GM21737 (cell line): ENCODE results near the gene MAP3K5.
"Not testable (repeated sequence)": the region's sequence is repeated elsewhere in the genome, so short reads cannot be mapped to it uniquely, and the experiment has no call there.

Source experiments
- ATAC-seq: cut with Tn5 transposase; IDR thresholded peaks from one replicate; pipeline ENCODE4 v1.9.1; 2021; ENCODE audit warnings: mild to moderate bottlenecking, moderate library complexity; ENCODE audit not compliant: unreplicated experiment

Gene MAP3K5

DNA sequence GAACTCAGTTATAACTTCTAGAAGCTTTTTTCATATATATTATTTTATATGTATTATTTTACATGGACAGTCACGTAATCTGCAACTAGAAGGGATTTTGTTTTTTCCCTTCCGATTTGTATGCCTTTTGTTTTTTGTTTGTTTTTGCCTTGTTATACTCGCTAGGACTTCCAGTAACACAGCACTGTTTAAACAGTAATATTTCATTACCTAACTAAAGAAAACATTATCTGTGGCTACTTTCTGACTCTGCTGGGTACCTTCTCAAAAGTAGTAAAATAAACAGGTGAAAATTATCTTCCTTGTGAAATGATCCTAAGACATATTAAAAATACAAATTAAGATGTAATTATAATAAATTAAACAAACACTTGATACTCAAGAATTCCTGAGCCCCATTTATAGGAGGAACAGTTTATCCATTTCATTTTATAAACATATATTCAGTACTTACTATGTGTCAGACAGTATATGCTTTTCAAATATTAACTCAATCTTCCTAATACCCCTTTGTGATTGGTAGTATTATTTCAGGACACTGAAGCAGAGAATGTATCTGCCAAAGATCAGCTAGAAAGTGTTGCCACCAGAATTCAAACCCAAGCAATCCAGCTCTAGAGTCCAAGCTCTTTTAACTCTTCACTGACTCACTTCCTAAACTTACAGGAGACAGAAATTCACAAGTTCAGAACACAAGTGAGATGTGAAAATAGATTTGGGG, 65.3 kb downstream of the MAP3K5 start:
- no peak for ATAC-seq

DNA sequence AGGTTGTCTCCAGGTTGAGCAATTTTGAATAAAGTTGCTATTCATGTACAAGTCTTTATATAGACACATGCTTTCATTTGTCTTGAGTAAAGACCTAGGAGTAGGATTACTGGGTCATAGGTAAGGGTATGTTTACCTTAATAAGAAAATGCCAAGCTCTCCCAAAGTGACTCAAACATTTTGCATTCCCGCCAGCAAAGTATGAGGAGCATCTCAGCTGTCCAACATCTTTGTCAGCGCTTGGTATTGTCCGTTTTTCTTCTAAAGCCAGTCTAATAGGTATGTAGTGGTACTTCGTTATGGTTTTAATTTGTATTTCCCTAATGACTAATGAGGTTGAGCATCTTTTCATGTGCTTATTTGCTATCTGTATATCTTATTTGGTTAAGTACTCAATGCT, 67.2 kb downstream of the MAP3K5 start:
- ATAC-seq, result no peak

DNA sequence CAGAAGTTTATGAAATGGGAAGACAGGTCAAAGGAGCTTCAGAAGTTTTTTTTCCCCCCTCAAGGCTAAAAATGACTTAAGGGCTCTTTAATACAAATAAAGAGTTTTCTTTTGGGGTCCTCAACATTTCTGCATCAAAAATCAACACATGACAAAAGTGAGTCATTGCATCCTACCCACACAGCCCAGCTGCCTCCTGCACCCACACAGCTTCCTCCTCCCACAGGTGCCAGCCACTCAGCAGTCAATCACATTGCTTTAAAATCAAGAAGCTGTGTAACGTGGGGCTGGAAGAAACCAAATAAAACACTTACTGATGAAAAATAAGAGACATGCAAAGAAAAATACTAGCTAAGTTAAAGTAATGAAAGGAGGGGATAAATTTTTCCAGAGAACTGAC, 68.5 kb downstream of the MAP3K5 start:
- ATAC-seq, result peak; percentile 37

DNA sequence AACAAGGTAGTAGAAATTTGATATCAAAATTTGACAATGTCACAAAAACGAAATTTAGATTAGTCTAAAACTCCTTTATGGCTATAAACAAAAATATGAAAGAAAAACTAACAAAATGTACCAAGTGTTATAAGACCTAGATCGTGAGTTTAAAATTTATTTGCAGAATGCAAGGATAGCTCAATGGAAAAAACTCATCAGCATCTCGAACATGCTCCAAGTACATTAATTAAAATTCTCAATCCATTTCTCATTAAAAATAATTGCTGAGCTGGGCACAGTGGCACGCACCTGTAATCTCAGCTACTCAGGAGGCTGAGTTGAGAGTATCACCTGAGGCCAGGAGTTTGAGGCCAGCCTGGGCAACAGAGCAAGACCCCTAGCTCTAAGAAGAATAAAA, 70.8 kb downstream of the MAP3K5 start:
- no peak for ATAC-seq

DNA sequence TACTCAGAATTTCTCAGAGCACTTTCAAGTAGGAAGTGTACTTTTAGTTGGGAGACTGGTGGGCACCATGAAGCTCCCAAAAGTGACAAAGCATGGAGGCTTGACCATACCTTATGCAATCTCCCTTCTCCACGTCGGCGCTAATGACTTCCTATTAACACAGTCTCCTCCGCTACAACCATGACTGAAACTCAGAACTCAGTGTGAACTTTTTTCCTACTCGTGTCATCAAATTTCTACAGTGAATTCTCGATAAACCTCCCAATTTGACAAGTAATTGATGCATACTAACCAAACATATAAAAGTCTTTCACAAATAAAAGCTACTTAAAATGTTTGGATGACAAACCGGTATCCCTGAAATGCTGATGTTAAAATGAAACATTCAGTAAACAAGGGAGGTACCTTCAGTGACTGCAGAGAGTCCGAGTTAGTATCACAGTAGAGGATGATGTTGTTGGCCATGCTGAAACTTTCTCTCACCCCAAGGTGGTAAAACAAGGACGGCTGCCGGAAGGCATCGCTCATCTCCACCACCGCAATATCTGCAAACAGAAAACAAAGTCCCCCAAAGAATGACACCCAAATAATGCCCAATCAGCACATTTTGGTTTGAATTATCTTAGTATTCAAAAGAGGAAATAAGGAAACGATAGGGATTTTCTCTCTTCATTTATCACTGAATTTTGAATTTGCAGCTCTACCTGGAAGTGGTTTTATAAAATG, 72.1 kb downstream of the MAP3K5 start:
- ATAC-seq, result peak; percentile 48

DNA sequence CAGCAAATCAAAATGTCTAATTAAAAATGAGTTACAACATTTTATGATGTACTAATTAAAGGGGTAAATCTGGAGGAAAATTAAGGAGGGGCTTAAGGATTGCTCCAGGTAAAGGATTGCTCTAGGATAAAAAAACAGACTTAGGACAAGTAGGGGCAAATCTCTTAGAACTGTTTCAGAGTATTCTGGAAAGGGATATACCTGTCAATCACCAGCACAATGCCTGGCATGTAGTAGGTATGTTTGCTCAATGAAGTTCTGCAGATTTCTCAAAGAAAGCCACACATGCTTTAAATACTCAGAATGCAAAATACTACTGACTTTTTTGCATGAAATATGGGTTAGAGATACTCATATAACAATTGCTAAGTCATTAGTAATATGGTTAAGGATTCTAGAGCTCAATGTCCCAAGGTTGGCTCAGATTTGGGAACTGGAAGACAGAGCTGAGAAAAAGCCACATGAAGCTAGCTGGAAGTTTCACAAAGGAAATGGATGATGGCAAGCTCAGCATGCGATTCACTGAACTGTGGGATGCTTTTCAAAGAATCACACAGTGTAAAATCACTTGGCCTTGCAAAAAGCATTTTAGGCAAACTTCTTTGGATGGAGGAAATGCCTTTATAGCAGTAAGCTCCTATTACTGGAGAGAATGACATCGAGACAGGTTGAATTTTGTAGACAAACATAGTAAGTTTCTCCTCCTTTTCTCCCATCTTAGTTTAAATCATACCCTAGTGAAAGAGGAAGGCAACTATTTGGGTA, 72.8 kb downstream of the MAP3K5 start:
- ATAC-seq, result peak; percentile 46

DNA sequence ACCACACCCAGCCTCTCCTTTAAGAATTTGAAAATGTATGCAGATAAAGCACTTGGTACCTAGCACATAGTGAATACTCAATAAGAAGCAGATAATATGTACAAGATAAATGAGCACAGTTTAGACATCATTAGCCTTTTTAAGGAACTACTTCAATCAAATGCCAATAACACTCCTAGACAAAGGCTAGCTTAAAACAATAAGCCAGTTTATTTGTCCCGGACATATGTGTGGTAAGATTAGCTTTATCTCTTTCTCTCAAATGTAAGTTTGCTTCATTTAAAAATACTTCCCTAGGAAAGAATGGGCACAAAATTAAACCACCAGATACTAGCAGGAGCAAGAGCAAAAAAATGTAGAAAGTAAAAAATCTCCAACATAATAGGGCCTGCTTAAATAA, 73.8 kb downstream of the MAP3K5 start:
- no peak for ATAC-seq

DNA sequence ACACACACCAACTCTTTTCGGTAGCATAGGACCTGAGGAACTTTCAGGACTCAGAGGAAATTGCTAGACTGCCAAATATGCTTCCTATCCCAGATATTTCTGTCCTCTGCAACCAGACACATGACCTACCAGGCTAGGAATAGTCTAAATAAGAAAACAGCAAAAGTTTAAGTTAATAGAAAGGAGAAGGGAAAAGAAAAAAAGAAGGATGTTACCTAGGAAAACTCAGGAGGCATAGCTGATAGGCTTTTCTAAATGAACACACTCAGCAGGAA, 74.6 kb downstream of the MAP3K5 start:
- ATAC-seq, result no peak

DNA sequence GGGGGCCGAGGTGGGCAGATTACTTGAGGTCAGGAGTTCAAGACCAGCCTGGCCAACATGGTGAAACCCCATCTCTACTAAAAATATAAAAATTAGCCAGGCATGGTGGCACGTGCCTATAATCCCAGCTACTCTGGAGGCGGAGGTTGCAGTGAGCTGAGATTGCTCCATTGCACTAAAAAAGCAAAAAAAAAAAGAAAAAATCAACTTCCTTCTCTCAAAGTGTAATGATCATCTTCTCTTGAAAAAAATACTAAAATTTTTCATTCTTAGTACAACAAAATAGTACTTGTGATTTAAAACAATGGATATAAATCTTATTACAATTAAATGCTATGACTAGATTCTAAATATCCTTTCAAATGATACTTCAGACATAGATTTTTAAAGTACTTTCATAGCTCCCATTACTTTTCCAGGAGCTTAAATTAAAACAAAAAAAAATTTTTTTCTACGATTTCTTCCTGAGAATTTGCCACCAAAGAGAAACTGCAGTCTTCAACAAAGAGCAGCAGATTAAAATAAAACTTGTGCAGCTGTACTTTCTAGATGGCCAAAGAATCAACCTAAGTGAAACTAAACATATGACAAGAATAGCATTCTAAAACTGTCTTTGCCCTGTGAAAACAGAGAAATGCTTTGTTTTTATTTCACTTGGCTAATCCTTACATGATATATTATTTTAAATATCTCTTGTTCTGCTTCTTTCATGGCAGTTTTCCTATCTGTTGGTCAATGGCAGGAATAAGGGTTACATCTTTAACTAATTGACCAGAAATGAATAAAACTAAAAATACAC, 75.2 kb downstream of the MAP3K5 start:
- no peak for ATAC-seq

DNA sequence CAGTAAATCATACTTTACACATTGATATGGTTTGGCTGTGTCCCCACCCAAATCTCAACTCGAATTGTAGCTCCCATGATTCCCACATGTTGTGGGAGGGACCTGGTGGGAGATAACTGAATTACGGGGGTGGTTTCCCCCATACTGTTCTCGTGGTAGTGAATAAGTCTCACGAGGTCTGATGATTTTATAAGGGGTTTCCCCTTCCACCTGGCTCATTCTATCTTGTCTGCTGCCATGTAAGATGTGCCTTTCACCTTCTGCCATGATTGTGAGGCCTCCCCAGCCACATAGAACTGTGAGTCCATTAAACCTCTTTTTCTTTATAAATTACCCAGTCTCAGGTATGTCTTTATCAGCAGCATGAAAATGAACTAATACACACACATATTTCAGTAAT, 79.6 kb downstream of the MAP3K5 start:
- not testable (repeated sequence) for ATAC-seq

DNA sequence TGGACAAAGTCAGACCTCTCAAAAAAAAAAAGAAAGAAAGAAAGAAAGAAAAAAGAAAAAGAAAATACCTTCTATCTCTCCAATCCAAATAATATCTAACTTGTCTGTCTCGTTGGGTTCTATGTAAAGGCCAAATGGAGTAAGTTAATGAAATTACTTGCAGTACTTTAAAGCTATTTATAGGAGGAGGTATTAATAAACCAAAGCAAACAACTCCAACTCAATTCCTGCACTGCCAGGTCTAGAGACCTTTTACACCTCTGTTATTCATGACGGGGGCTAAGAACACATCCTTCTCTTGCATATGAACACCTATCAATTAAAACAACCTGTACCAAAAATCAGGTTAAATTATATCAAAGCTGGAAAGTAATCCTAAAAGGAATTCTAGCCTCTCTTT, 80.6 kb downstream of the MAP3K5 start:
- no peak for ATAC-seq

DNA sequence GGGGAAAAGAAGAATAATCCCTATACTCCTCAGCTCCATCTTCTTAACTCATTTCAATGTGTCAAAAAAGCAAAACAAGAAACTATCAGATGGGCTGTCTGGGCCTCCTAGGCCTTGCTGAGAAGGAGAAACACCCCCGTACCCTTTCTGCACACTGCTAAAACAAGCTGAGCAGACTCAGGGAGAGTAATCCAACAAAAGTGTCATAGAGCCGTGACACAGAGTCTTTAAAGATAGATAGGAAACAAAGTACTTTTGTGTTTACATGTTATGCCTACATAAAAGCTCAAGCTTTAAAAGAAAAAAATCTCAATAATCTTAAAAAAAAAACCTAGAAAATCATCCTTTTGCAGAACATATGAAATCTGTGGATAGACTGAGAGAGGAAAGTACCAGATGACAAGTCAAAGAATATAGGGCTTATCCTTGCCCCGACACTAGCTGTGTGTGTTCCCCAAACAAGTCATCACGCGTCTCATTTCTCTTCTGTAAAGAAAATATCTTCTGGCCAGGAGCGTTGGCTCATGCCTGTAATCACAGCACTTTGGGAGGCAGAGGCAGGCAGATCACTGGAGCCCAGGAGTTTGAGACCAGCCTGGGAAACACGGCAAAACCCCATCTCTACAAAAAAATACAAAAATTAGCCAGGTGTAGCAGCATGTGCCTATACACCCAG, 81.3 kb downstream of the MAP3K5 start:
- no peak for ATAC-seq

DNA sequence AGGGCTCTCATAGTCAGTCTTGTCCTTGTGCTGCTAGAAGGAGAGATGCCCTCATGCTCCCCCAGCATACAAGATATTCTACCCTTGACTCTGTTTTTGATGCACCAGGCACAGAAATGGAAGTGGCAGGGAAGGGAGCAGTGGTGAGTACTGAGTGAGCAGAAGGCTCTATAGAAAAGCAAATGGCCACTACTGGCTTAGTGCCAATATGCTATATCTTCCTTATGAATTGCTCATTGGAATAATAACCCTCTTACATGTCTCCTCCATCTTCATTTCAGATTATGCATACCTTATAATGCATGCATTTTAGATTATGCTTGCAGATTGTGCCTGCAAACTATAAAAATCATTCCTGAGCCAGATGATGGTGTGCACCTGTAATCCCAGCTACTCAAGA, 82.8 kb downstream of the MAP3K5 start:
- no peak for ATAC-seq

DNA sequence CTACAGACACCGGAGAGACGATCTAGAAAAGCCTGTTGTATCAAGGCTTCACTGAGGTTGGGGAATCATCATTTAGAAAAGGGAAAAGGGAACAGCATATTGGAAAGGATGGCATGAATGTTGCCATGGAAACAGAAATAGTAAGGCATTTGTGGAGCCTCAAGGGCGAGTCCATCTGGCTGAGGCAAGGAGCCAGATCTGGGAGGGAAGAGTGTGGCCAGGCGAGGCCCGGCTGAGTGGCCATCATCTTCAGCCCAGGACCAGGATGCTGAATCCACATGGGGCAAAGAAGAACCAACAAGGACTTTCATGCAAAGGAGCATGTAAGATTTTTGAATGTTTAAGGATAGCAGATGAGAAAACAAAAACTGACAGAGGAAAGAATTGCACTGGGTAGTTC, 85.8 kb downstream of the MAP3K5 start:
- ATAC-seq, result no peak

DNA sequence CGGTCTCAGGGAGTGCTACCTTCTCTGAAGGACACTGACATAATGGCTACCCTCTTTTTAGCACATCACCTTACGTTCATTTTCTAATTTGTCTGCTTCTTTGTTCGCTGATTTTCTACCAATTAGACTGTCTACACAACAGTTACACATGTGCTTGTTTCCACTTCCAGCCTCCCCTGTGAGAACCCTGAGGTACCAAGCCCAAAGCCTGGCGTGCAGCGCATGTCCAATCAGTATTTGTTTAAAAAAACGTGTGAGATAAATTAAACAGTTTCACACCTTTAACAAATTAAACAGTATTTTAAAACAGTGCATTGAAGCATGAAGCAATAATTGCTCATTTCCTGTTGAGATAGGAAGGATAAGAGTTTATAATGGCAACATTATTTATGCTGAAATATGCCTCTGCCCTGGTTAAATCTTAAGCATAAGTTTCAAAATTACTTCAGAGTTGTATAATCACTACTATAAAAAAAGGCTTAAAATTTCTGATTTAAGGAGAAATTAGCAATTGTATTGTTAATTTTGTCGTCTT, 88.9 kb downstream of the MAP3K5 start:
- ATAC-seq, result no peak

DNA sequence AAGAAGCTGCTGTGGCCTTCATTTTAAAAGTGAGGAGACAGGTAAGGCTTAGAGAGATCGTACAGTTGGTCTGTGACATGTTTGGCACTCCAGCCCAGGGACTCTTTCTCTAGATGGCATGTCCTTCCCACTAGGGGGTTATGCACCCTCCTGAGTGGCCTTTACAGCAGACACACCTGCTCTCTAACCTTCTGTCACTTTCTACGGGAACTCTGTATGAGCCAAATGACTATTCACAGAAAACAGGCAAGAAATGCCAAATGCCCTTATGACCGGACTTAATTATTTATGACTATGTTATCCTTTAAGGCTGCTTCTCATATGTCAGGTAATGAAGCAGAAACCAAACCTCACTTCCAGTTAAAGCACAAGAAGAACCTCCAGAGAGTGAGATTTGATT, 91.2 kb downstream of the MAP3K5 start:
- ATAC-seq, result no peak

DNA sequence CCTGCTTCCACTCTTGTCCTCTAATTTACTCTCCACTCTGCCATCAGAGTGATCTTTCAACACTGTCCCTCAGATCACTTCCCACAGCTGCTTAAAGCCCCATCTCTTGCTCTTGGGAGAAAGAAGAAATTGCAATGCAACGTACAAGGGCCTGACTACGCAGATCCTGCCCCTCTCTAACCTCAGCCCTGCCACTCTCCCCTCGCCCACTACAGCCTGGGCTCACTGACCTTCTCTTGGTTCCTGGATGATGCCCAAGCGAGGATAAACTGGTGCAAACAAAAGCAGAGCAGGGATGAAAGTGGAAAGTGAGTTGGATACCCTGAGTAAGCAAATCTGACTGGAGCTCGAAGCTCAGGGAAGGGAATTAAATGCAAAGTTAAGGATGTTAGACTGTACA, 92.9 kb downstream of the MAP3K5 start:
- ATAC-seq, result no peak

DNA sequence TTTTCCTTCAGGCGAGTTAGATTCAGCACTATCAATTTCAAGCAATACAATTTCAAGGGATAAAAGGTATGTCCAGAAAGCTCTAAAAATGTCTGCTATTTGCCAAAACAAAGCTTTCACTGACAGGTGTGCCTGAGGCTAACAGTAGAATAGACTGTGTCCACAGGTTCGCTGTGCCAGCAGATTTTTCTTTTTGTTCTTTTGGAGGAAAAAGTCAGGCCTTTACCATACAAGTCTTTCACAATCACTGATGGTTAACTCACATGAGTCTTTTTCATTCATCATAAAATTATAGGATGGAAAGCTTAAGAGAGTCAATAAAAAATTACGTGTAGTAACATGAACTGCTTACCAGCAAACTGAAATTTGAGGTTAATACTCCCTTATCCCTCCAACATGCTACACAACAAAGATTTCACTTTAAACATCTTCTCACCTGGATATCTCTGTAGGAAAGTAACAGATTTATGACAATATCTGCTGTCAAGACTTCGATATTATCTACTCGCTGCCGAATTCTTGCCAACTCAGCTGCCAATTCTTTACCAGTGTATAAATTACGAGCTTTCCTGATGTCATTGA, 95.4 kb downstream of the MAP3K5 start:
- ATAC-seq, result no peak

DNA sequence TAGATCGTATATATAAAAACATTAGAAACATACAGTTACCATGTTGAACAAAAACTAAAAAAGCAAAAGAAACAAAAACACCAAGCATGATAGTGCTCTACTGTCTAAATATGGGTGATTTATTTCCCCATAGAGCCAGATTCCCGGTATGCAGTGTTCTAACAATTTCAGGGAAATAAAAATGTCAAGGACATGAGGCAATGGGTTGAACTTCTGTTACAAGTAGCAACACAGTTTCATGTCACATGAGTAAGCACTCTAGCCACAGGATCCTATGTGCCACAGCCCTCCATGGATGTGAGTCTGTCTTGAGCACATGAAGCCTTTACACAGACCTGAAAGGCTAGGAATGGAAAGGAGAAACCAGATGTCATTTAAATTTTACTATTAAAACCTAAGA, 96.0 kb downstream of the MAP3K5 start:
- no peak for ATAC-seq

DNA sequence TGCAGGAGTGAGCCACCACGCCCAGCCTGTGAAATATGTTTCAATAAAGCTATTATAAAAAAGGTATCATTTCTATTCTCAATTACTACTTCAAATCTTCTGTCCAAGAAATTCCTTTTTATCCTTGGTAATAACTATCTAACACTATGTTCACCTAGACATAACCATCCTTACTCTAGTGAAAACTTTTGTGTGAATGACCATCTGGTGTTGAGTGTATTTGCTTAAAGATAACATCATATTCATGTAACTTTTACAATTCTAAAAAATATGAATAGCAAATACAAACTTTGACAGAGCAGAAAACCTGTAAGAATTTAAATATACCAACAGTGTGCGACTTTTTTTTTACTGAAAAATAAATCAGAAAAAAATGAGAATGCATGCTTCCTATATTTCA, 96.9 kb downstream of the MAP3K5 start:
- ATAC-seq, result no peak
